GM12878 (cell line): ENCODE results near the gene CCDC54. TPM values are rescaled to one million over a fixed set of nuclear protein-coding genes. Genes with fewer than 3 reads are reported as not detected.

Experiments
- ATAC-seq: fragments of 200-7000 bp; cut with Tn5 transposase; 3 replicates; pipeline ENCODE4 v1.9.1; 2020; ENCODE audit warnings: mild to moderate bottlenecking, moderate library complexity
- BruUV-seq: library from RNA; stranded (reverse); fragments of 400-500 nt; replicated peaks from 2 replicates; lab custom pipeline; 2021; lab: Mats Ljungman, UMichigan
- CTCF ChIA-PET: fragments of 300-600 bp; sonication (Branson Sonifier 250); formaldehyde crosslinking; extraction: SDS; loops from one replicate; lab custom pipeline; 2021; ENCODE audit warnings: inconsistent platforms; lab: Yijun Ruan, JAX
- POLR2A ChIA-PET: fragments of 350-600 bp; formaldehyde crosslinking; extraction: SDS; loops from one replicate; lab custom pipeline; 2021; ENCODE audit warnings: inconsistent platforms; lab: Charles Lee
- RAD21 ChIA-PET: fragments of 300-600 bp; sonication (Branson Sonifier 250); formaldehyde crosslinking; loops from one replicate; lab custom pipeline; 2023; ENCODE audit warnings: antibody characterized with exemption; ENCODE audit not compliant: unreplicated experiment; lab: Charles Lee
- SMC1A ChIA-PET: fragments of 300-600 bp; sonication (Branson Sonifier 250); formaldehyde crosslinking; loops from one replicate; lab custom pipeline; 2023; ENCODE audit not compliant: unreplicated experiment, uncharacterized antibody; lab: Charles Lee
- DNase-seq: peaks from one replicate; pipeline ENCODE4 v3.0.0-alpha.2; 2011; ENCODE audit warnings: low read depth, low spot score
- FAIRE-seq: peaks from 3 replicates; lab custom pipeline; 2011; peaks lifted over from hg19 to GRCh38; lab: Jason Lieb, UNC
- H2AFZ ChIP-seq: 2 replicates; pipeline ENCODE4 v1.6.0; 2011; ENCODE audit warnings: low read depth, low read length, control low read depth; ENCODE audit not compliant: control insufficient read depth
- H3K27ac ChIP-seq: 2 replicates; pipeline ENCODE4 v1.5.1; 2011; ENCODE audit warnings: control low read depth; ENCODE audit not compliant: control insufficient read depth, insufficient read depth
- H3K27me3 ChIP-seq, 2 experiments: replicated peaks in 1 of 2; 2 replicates each; pipeline versions ENCODE4 v1.6.0 to v1.6.1; 2011; ENCODE audit warnings: low read length in 1 of 2; ENCODE audit not compliant: control insufficient read depth in 2 of 2, insufficient read depth in 2 of 2
- H3K36me3 ChIP-seq, 2 experiments: 2 replicates each; pipeline ENCODE4 v1.5.1; 2011; ENCODE audit warnings: low read length in 1 of 2; ENCODE audit not compliant: control insufficient read depth in 2 of 2, insufficient read depth in 2 of 2
- H3K4me1 ChIP-seq: 2 replicates; pipeline ENCODE4 v1.6.1; 2011; ENCODE audit warnings: mild to moderate bottlenecking, low read length, moderate library complexity, mixed read lengths; ENCODE audit not compliant: control insufficient read depth, insufficient read depth
- H3K4me2 ChIP-seq: 2 replicates; pipeline ENCODE4 v1.6.0; 2011; ENCODE audit warnings: control low read depth; ENCODE audit not compliant: control insufficient read depth, insufficient read depth
- H3K4me3 ChIP-seq: fragments of 200-600 bp; sonication (generic); 2 replicates; pipeline ENCODE4 v1.5.1; 2016
- H3K79me2 ChIP-seq: 2 replicates; pipeline ENCODE4 v1.6.0; 2011; ENCODE audit warnings: low read length; ENCODE audit not compliant: control insufficient read depth, insufficient read depth
- H3K9ac ChIP-seq: 2 replicates; pipeline ENCODE4 v1.8.0; 2011; ENCODE audit warnings: low read length, control low read depth, mixed read lengths; ENCODE audit not compliant: control insufficient read depth, insufficient read depth
- H3K9me3 ChIP-seq: replicated peaks from 3 replicates; pipeline ENCODE4 v1.5.1; 2011; ENCODE audit warnings: mild to moderate bottlenecking, low read length; ENCODE audit not compliant: control insufficient read depth, insufficient read depth
- H4K20me1 ChIP-seq: 2 replicates; pipeline ENCODE4 v1.6.0; 2011; ENCODE audit not compliant: control insufficient read depth, insufficient read depth
- GATAD2B ChIP-seq: fragments of 450-650 bp; conservative IDR thresholded peaks from 2 replicates; pipeline ENCODE4 v1.6.1; 2017; ENCODE audit warnings: low read depth, mild to moderate bottlenecking, moderate library complexity
- HDAC6 ChIP-seq: fragments of 200-600 bp; sonication (generic); IDR thresholded peaks from one replicate; pipeline ENCODE4 v1.8.0; 2017; ENCODE audit warnings: antibody characterized with exemption; ENCODE audit not compliant: unreplicated experiment
- JUND ChIP-seq: IDR thresholded peaks from 2 replicates; pipeline ENCODE4 v1.6.1; 2012; ENCODE audit warnings: low read depth, mild to moderate bottlenecking, low read length, improper control_type of control experiment, moderate library complexity
- NBN ChIP-seq: fragments of 450-650 bp; IDR thresholded peaks from 2 replicates; pipeline ENCODE4 v1.6.1; 2016
- NFYB ChIP-seq: IDR thresholded peaks from 2 replicates; pipeline ENCODE4 v1.6.1; 2011; ENCODE audit warnings: low read depth, mild to moderate bottlenecking, low read length, improper control_type of control experiment, moderate library complexity; ENCODE audit not compliant: insufficient read depth
- NR2C1 ChIP-seq: fragments of 450-650 bp; IDR thresholded peaks from 2 replicates; pipeline ENCODE4 v1.6.1; 2017; ENCODE audit warnings: antibody characterized with exemption, mild to moderate bottlenecking, moderate library complexity
- POLR2AphosphoS5 ChIP-seq: IDR thresholded peaks from 2 replicates; pipeline ENCODE4 v1.6.1; 2011; ENCODE audit warnings: mild to moderate bottlenecking, low read length, inconsistent platforms
- RB1 ChIP-seq: fragments of 450-650 bp; formaldehyde crosslinking; IDR thresholded peaks from 2 replicates; pipeline ENCODE4 v1.6.1; 2017; ENCODE audit warnings: mild to moderate bottlenecking, borderline replicate concordance
- ZBED1 ChIP-seq: IDR thresholded peaks from 2 replicates; pipeline ENCODE4 v1.6.1; 2016; ENCODE audit warnings: borderline replicate concordance
- ZNF274 ChIP-seq: IDR thresholded peaks from one replicate; pipeline ENCODE4 v1.8.0; 2011; ENCODE audit not compliant: insufficient read length, insufficient read depth
- WGBS: methylation state at CpG from one replicate; pipeline ENCODE4 v1.1.6; 2016; ENCODE audit warnings: low lambda C conversion rate; ENCODE audit not compliant: insufficient replicate concordance, insufficient coverage; ENCODE audit errors: missing lambda C conversion rate; 5-methylcytosine and 5-hydroxymethylcytosine counted together
- in situ Hi-C: fragments of 300-500 bp; cut with MboI; formaldehyde crosslinking; loops from 9 replicates; pipeline ENCODE4 v1.14.3; 2018; ENCODE audit warnings: mixed read lengths
- intact Hi-C: fragments of 100-400 bp; cut with micrococcal nuclease; formaldehyde crosslinking; loops from one replicate; pipeline ENCODE4 v1.14.2; 2022; ENCODE audit not compliant: unreplicated experiment
- polyA plus RNA-seq, 11 experiments: library from polyadenylated mRNA; depleted of rRNA in 4 of 11; unstranded in 6 of 11; stranded (reverse) in 5 of 11; fragments of >200 nt; fragmentation: Nextera tagmentation in 4 of 11; fragmentation: Illumina TruSeq in 1 of 11; extraction: Ambion mirVana in 4 of 11; extraction: Trizol in 1 of 11; gene quantifications; 1 replicate in 1 of 11; 2 replicates in 10 of 11; pipeline versions ENCODE4 v1.2.1 to v1.2.3, GENCODE V29; 2011 to 2016; ENCODE audit warnings: inconsistent platforms in 2 of 11, missing spikeins in 2 of 11, low read depth in 1 of 11
- total RNA-seq, 4 experiments: library from RNA; depleted of rRNA in 3 of 4; stranded (reverse); fragments of >200 nt in 3 of 4; fragmentation: Illumina TruSeq in 1 of 4; extraction: Trizol in 1 of 4; gene quantifications; 2 replicates each; pipeline versions ENCODE4 v1.2.1 to v1.2.3, GENCODE V29; 2013 to 2021
- TF ChIP-seq, protein P1 (sequence below): fragments of 450-650 bp; conservative IDR thresholded peaks from 2 replicates; pipeline ENCODE4 v1.6.1; 2017; ENCODE audit warnings: mild to moderate bottlenecking, moderate library complexity
- TF ChIP-seq, protein P2 (sequence below): fragments of 450-650 bp; formaldehyde crosslinking; IDR thresholded peaks from 2 replicates; pipeline ENCODE4 v1.4.0; 2022; ENCODE audit warnings: mild to moderate bottlenecking, moderate library complexity
- TF ChIP-seq, protein P3 (sequence below): fragments of 450-650 bp; IDR thresholded peaks from 2 replicates; pipeline ENCODE4 v1.6.1; 2018; ENCODE audit warnings: borderline replicate concordance, mild to moderate bottlenecking; ENCODE audit not compliant: partially characterized antibody

The CCDC54 gene
- total and polyA plus RNA-seq, 10 of the 15 experiments (the other 5 are each of a cell fraction or from before 2014, with no cell fraction given): not detected

DNA sequence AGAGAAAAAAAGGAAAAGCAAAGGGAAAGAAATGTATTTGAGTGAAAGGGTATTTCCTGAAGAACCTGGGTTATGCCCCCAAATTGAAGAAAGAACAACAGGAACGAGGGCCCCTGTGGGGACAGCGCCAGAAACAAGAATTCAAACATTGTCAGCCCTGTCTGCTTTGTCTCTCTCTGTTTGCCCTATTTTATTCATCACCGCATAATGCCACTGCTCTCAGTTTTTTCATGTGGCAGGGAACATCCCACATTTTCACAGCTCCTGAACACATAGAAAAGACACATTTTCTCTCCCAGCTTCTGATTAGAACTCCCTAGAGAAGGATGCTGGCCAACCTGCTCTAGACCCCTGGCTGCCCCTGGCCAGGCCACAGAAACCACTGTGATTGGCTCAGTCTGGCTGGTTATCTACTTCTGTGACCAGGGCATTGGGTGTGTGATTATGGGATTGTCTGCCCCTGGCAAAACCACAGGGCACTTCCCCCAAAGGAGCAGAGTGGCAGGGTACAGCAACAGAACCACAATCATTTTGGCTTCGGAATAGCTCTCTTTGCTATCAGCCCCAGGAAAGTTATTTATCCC lies 31.3 kb upstream of the CCDC54 start (continued):
- TF ChIP-seq, protein P1, sequence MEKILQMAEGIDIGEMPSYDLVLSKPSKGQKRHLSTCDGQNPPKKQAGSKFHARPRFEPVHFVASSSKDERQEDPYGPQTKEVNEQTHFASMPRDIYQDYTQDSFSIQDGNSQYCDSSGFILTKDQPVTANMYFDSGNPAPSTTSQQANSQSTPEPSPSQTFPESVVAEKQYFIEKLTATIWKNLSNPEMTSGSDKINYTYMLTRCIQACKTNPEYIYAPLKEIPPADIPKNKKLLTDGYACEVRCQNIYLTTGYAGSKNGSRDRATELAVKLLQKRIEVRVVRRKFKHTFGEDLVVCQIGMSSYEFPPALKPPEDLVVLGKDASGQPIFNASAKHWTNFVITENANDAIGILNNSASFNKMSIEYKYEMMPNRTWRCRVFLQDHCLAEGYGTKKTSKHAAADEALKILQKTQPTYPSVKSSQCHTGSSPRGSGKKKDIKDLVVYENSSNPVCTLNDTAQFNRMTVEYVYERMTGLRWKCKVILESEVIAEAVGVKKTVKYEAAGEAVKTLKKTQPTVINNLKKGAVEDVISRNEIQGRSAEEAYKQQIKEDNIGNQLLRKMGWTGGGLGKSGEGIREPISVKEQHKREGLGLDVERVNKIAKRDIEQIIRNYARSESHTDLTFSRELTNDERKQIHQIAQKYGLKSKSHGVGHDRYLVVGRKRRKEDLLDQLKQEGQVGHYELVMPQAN: no peak
- TF ChIP-seq, protein P2, sequence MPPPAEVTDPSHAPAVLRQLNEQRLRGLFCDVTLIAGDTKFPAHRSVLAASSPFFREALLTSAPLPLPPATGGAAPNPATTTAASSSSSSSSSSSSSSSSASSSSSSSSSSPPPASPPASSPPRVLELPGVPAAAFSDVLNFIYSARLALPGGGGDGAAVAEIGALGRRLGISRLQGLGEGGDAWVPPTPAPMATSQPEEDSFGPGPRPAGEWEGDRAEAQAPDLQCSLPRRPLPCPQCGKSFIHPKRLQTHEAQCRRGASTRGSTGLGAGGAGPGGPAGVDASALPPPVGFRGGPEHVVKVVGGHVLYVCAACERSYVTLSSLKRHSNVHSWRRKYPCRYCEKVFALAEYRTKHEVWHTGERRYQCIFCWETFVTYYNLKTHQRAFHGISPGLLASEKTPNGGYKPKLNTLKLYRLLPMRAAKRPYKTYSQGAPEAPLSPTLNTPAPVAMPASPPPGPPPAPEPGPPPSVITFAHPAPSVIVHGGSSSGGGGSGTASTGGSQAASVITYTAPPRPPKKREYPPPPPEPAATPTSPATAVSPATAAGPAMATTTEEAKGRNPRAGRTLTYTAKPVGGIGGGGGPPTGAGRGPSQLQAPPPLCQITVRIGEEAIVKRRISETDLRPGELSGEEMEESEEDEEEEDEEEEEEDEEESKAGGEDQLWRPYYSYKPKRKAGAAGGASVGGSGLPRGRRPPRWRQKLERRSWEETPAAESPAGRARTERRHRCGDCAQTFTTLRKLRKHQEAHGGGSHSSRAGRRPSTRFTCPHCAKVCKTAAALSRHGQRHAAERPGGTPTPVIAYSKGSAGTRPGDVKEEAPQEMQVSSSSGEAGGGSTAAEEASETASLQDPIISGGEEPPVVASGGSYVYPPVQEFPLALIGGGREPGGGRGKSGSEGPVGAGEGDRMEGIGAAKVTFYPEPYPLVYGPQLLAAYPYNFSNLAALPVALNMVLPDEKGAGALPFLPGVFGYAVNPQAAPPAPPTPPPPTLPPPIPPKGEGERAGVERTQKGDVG: no peak

DNA sequence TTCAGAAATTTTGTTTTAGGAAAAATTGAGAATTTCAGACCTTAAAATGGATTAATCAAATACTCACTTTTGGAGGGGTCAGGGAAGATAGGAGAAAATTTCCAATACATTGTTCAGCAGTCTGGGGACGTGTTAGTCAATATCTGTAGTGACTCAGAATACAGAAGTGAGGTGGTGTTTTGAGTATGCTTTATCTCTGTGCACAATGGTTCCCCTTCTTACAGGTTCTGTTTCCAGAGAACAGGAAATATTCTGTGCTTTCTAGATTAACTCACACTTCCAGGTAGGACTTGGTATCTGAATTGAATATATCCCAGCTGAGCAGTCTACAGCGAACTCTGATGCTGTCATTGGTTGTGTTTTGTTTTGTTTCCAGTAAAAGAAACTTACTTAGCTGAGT lies 30.7 kb upstream of the CCDC54 start:
- RAD21 ChIA-PET: no interaction called here
- H4K20me1 ChIP-seq: no peaks in the 10 kb centered on the region
- no peak overlapping the region for H3K4me2 ChIP-seq
- no peak for FAIRE-seq
- no peak overlapping the region for H2AFZ ChIP-seq
- no peak overlapping the region for H3K9ac ChIP-seq
- no peak for DNase-seq
- no peaks in the 10 kb centered on the region for H3K4me1 ChIP-seq
- CTCF ChIA-PET: interaction anchor here (0.6 kb wide), 1 partner anchor 40 kb away, joined by 4 read pairs; no protein-coding TSS in a partner anchor
- intact Hi-C loops (no loop called here), in situ Hi-C loops (no loop called here)
- no peaks in the 10 kb centered on the region for H3K27me3 ChIP-seq
- POLR2A ChIA-PET: no interaction called here
- H3K9me3 ChIP-seq: no peaks in the 10 kb centered on the region
- no peak overlapping the region for H3K27ac ChIP-seq
- no peaks in the 10 kb centered on the region for H3K36me3 ChIP-seq
- ATAC-seq: no peak
- H3K79me2 ChIP-seq: no peaks in the 10 kb centered on the region
- WGBS: 11% methylated on average over 2 of the region's 2 CpGs
- SMC1A ChIA-PET: interaction anchor here (1.2 kb wide), 1 partner anchor 30 kb away, joined by 3 read pairs; no protein-coding TSS in a partner anchor
- no peak overlapping the region for H3K4me3 ChIP-seq
- BruUV-seq: no TSS peak
- TF ChIP-seq NR2C1 (no peak), RB1 (no peak), ZBED1 (no peak), ZNF274 (no peak), JUND (no peak), POLR2AphosphoS5 (no peak), NFYB (no peak), HDAC6 (no peak), GATAD2B (no peak), NBN (no peak)
- TF ChIP-seq, protein P3, sequence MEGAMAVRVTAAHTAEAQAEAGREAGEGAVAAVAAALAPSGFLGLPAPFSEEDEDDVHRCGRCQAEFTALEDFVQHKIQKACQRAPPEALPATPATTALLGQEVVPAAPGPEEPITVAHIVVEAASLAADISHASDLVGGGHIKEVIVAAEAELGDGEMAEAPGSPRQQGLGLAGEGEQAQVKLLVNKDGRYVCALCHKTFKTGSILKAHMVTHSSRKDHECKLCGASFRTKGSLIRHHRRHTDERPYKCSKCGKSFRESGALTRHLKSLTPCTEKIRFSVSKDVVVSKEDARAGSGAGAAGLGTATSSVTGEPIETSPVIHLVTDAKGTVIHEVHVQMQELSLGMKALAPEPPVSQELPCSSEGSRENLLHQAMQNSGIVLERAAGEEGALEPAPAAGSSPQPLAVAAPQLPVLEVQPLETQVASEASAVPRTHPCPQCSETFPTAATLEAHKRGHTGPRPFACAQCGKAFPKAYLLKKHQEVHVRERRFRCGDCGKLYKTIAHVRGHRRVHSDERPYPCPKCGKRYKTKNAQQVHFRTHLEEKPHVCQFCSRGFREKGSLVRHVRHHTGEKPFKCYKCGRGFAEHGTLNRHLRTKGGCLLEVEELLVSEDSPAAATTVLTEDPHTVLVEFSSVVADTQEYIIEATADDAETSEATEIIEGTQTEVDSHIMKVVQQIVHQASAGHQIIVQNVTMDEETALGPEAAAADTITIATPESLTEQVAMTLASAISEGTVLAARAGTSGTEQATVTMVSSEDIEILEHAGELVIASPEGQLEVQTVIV: no peak
